Left ventricle myocardium inferior (tissue), 1 donor: ENCODE results near the gene WDR37. TPM values are rescaled to one million over a fixed set of nuclear protein-coding genes. Genes with fewer than 3 reads are reported as not detected.
"Not testable (repeated sequence)": the region's sequence is repeated elsewhere in the genome, so short reads cannot be mapped to it uniquely, and the experiment has no call there.

ENCODE experiments used
- DNase-seq: peaks from one replicate; pipeline ENCODE4 v3.0.0-alpha.2; 2020
- H3K27ac ChIP-seq: fragments of 200-600 bp; replicated peaks from 2 replicates; pipeline ENCODE4 v1.8.0; 2021
- H3K27me3 ChIP-seq: fragments of 200-600 bp; 2 replicates; pipeline ENCODE4 v1.8.0; 2021; ENCODE audit warnings: low read depth
- H3K36me3 ChIP-seq: fragments of 200-600 bp; 2 replicates; pipeline ENCODE4 v1.8.0; 2021
- H3K4me1 ChIP-seq: fragments of 200-600 bp; 2 replicates; pipeline ENCODE4 v1.8.0; 2021
- H3K4me3 ChIP-seq: fragments of 200-600 bp; 2 replicates; pipeline ENCODE4 v1.8.0; 2021; ENCODE audit warnings: mild to moderate bottlenecking, moderate library complexity
- H3K9me3 ChIP-seq: fragments of 200-600 bp; replicated peaks from 2 replicates; pipeline ENCODE4 v1.8.0; 2021
- intact Hi-C: fragments of 100-400 bp; cut with micrococcal nuclease; formaldehyde crosslinking; loops from one replicate; pipeline ENCODE4 v1.11.0; 2022
- total RNA-seq: library from RNA; stranded (reverse); fragmentation: NEBNext Ultra II Directional; extraction: Animal tissue kit (Norgen Biotek cat#: 25700); gene quantifications from one replicate; pipeline ENCODE4 v1.2.1, GENCODE V29; 2021
- TF ChIP-seq, protein P1 (sequence below): fragments of 200-600 bp; IDR thresholded peaks from 2 replicates; pipeline ENCODE4 v1.8.0; 2021; ENCODE audit warnings: antibody characterized with exemption, mild to moderate bottlenecking, borderline replicate concordance
- donor health status: DM: no; HTN: yes; CAD: no; lungs with severe emphysema.

Gene WDR37
- total RNA-seq, 1 donor from 2014 or later = 28.2 TPM

DNA sequence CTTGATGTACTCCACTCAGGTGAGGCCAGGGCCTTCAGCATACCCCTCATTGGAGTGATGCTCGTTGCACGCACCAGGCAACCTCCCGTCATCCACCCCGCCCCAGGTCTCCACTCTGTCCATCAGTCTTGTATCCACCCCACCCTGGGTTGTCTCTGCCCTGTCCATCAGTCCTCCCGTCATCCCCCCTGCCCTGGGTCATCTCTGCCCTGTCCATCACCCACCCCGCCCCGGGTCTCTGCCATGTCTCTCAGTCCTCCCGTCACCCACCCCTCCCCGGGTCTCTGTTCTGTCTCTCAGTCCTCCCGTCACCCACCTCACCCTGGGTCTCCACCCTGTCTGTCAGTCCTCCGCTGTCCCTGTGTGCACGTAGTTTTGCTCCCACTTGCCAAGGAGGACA is 59.9 kb downstream of the WDR37 start:
- intact Hi-C loops = no loop called here
- Histone ChIP-seq H3K27ac (no peak overlapping the region), H3K9me3 (no peaks in the 10 kb centered on the region), H3K4me3 (no peak overlapping the region), H3K36me3 (peaks cover 76% of the 10 kb centered on the region), H3K4me1 (peaks cover 52% of the 10 kb centered on the region), H3K27me3 (no peaks in the 10 kb centered on the region)
- DNase-seq = no peak
- TF ChIP-seq, protein P1, sequence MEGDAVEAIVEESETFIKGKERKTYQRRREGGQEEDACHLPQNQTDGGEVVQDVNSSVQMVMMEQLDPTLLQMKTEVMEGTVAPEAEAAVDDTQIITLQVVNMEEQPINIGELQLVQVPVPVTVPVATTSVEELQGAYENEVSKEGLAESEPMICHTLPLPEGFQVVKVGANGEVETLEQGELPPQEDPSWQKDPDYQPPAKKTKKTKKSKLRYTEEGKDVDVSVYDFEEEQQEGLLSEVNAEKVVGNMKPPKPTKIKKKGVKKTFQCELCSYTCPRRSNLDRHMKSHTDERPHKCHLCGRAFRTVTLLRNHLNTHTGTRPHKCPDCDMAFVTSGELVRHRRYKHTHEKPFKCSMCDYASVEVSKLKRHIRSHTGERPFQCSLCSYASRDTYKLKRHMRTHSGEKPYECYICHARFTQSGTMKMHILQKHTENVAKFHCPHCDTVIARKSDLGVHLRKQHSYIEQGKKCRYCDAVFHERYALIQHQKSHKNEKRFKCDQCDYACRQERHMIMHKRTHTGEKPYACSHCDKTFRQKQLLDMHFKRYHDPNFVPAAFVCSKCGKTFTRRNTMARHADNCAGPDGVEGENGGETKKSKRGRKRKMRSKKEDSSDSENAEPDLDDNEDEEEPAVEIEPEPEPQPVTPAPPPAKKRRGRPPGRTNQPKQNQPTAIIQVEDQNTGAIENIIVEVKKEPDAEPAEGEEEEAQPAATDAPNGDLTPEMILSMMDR = no peak

DNA sequence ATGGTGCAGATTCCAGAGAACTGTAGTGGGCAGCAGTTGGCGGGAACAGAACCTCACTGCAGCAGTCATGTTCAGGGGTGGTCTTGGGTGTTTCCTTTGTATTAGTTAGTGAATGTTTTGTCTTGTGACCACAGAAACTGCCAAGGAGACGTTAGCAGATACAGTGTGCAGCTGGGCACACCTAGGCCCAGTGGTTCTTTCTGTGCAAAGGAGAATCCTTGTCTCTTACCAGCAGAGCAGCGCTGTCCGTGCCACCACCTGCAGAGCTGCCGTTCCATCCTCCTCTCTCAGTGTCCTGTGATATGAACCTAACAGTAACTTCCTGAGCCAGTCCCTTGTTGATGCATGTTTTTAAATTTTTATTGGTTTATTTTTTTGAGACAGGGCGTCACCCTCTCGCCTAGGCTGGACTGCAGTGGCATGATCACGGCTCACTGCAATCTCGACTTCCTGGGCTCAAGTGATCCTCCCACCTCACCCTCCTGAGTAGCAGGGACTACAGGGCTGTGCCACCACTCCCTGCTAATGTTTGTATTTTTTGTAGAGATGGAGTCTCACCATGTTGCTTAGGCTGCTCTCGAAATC is 60.6 kb downstream of the WDR37 start:
- peaks cover 78% of the 10 kb centered on the region for H3K36me3 ChIP-seq
- no peaks in the 10 kb centered on the region for H3K9me3 ChIP-seq
- TF ChIP-seq, protein P1 = no peak
- no peak overlapping the region for H3K4me3 ChIP-seq
- no peaks in the 10 kb centered on the region for H3K27me3 ChIP-seq
- intact Hi-C loops = no loop called here
- peaks cover 52% of the 10 kb centered on the region for H3K4me1 ChIP-seq
- H3K27ac ChIP-seq = no peak overlapping the region
- DNase-seq = no peak

DNA sequence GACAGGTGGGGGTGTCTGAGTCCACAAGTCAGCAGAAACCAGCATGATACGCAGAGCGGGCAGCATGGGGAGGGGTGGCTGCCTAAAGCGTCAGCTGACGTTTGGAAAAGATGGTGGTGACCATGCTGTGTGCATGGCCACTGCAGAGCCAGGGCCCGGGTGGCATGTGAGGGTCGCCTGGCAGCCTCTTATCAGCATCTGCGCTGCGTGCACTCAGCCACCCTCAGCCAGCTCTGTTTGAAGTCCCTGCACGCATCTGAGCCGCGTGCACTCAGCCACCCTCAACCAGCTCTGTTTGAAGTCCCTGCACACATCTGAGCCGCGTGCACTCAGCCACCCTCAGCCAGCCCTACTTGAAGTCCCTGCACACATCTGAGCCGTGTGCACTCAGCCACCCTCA is 61.5 kb downstream of the WDR37 start:
- H3K36me3 ChIP-seq = peaks cover 81% of the 10 kb centered on the region
- no peaks in the 10 kb centered on the region for H3K9me3 ChIP-seq
- H3K4me3 ChIP-seq = no peak overlapping the region
- no peak overlapping the region for H3K27ac ChIP-seq
- intact Hi-C loops = no loop called here
- H3K4me1 ChIP-seq = peaks cover 44% of the 10 kb centered on the region
- no peak for DNase-seq
- TF ChIP-seq, protein P1 = no peak
- no peaks in the 10 kb centered on the region for H3K27me3 ChIP-seq

DNA sequence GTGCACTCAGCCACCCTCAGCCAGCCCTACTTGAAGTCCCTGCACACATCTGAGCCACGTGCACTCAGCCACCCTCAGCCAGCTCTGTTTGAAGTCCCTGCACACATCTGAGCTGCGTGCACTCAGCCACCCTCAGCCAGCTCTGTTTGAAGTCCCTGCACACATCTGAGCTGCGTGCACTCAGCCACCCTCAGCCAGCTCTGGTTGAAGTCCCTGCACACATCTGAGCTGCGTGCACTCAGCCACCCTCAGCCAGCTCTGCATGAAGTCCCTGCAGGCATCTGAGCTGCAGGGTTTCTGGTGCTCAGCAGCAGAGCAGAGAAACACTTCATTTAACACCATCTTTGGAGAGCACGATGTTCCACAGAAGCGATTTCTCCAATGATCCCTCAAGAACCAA is 62.1 kb downstream of the WDR37 start:
- H3K4me3 ChIP-seq, intact Hi-C loops, H3K9me3 ChIP-seq, H3K27ac ChIP-seq, H3K27me3 ChIP-seq, DNase-seq: not testable (repeated sequence)
- H3K4me1 ChIP-seq = peaks cover 39% of the 10 kb centered on the region
- peaks cover 79% of the 10 kb centered on the region for H3K36me3 ChIP-seq

DNA sequence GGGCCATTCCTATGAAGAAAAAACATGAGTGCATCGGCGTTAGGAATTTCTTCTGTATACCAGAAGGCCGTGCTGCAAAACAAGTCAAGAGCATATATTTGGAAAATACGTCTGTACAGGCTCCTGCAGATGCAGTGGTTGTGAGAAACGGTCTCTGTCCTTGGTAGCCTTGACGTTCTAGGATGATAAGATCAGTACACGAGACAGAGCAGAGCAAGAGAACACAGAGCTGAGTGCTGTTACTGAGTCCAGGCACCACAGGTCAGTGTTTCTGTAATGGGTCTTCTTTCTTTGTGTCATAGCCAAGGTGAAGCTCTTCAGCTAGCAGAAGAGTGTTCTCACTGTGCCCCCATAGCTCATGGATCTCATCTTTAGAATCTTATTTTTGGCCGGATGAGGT is 62.8 kb downstream of the WDR37 start:
- TF ChIP-seq, protein P1 = no peak
- Histone ChIP-seq H3K36me3 (peaks cover 82% of the 10 kb centered on the region), H3K4me3 (no peak overlapping the region), H3K9me3 (no peaks in the 10 kb centered on the region), H3K27me3 (no peaks in the 10 kb centered on the region), H3K4me1 (peaks cover 32% of the 10 kb centered on the region), H3K27ac (no peak overlapping the region)
- intact Hi-C loops = no loop called here
- no peak for DNase-seq

DNA sequence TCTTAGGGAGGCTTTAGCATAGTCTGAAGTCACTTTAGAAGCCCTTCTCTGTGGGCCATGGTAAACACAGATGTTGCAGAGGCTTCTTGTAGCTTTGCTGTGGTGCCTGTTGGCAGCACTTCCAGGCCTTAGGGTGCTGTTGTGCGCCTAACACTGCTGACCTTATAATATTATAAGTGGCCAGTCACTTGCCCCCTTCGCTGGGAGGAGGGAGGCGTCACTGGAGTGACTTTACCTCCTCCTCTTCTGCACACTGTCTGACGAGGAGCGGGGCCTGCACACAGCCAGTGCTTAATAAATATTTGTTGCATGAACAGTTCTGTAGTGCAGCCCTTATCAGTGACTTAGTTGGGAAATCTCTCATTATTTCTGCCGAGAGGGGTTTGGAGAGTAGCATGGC is 63.3 kb downstream of the WDR37 start:
- Histone ChIP-seq H3K4me3 (no peak overlapping the region), H3K9me3 (no peaks in the 10 kb centered on the region), H3K27me3 (no peaks in the 10 kb centered on the region), H3K27ac (no peak overlapping the region), H3K36me3 (peaks cover 87% of the 10 kb centered on the region), H3K4me1 (peaks cover 27% of the 10 kb centered on the region)
- intact Hi-C loops = no loop called here
- TF ChIP-seq, protein P1 = no peak
- DNase-seq = no peak
